B cell (primary cell): ENCODE results near the gene ERCC3. TPM values are rescaled to one million over a fixed set of nuclear protein-coding genes. Genes with fewer than 3 reads are reported as not detected.
"Not testable (repeated sequence)": the region's sequence is repeated elsewhere in the genome, so short reads cannot be mapped to it uniquely, and the experiment has no call there.

Experiments
- ATAC-seq: fragments of 200-7000 bp; cut with Tn5 transposase; one replicate; pipeline ENCODE4 v1.10.0; 2021; ENCODE audit warnings: low read depth, mild to moderate bottlenecking, moderate number of reproducible peaks, moderate library complexity
- CTCF ChIA-PET: fragments of 350-600 bp; sonication (Branson Sonifier 250); formaldehyde crosslinking; loops from one replicate; lab custom pipeline; 2021; ENCODE audit warnings: antibody characterized with exemption, inconsistent platforms; lab: Charles Lee
- POLR2A ChIA-PET: fragments of 350-600 bp; sonication (Branson Sonifier 250); formaldehyde crosslinking; loops from one replicate; lab custom pipeline; 2021; ENCODE audit warnings: antibody characterized with exemption; lab: Charles Lee
- DNase-seq: peaks from one replicate; pipeline ENCODE4 v3.0.0; 2013
- H2AFZ ChIP-seq: 2 replicates; pipeline ENCODE4 v1.6.1; 2012; ENCODE audit warnings: mild to moderate bottlenecking, low read depth, low read length; ENCODE audit not compliant: insufficient read depth, poor library complexity, severe bottlenecking
- H3K27ac ChIP-seq, 2 donors: 1 replicate in 1 of 2; 2 replicates in 1 of 2; pipeline ENCODE4 v1.5.1; 2012 to 2013; ENCODE audit warnings: low read length in 2 of 2, mild to moderate bottlenecking in 2 of 2, moderate library complexity in 1 of 2
- H3K27me3 ChIP-seq, 4 experiments: fragments of 200-600 bp in 1 of 4; sonication (generic) in 1 of 4; replicated peaks in 1 of 4; 1 replicate in 2 of 4; 2 replicates in 2 of 4; pipeline versions ENCODE4 v1.6.1 to v1.7.0; 2013 to 2016; ENCODE audit warnings: low read length in 3 of 4, mild to moderate bottlenecking in 2 of 4, mixed read lengths in 1 of 4, moderate library complexity in 1 of 4; ENCODE audit not compliant: insufficient read depth in 4 of 4, control insufficient read depth in 3 of 4; ENCODE audit errors: control extremely low read depth in 1 of 4
- H3K36me3 ChIP-seq, 2 experiments: replicated peaks in 1 of 2; 1 replicate in 1 of 2; 2 replicates in 1 of 2; pipeline versions ENCODE4 v1.6.1 to v1.7.1; 2013; ENCODE audit warnings: low read length in 1 of 2; ENCODE audit not compliant: insufficient read depth in 2 of 2, control insufficient read depth in 1 of 2; ENCODE audit errors: control extremely low read depth in 1 of 2, extremely low read depth in 1 of 2
- H3K4me1 ChIP-seq, 2 donors: fragments of 200-600 bp in 1 of 2; sonication (generic) in 1 of 2; 1 replicate in 1 of 2; 2 replicates in 1 of 2; pipeline versions ENCODE4 v1.5.1 to v1.6.1; 2013 to 2017; ENCODE audit warnings: low read length in 2 of 2; ENCODE audit not compliant: control insufficient read depth in 2 of 2, insufficient read depth in 2 of 2
- H3K4me2 ChIP-seq: replicated peaks from 2 replicates; pipeline ENCODE3; 2012; ENCODE audit warnings: mild to moderate bottlenecking, low read depth, low read length; ENCODE audit not compliant: poor library complexity, severe bottlenecking
- H3K4me3 ChIP-seq, 5 experiments: fragments of 200-600 bp in 1 of 5; sonication (generic) in 1 of 5; 1 replicate in 3 of 5; 2 replicates in 2 of 5; pipeline versions ENCODE4 v1.5.1 to v1.7.0; 2011 to 2016; ENCODE audit warnings: low read length in 4 of 5, mild to moderate bottlenecking in 4 of 5, low read depth in 2 of 5, control low read depth in 1 of 5, moderate library complexity in 1 of 5; ENCODE audit not compliant: insufficient read depth in 1 of 5; ENCODE audit errors: control extremely low read depth in 1 of 5, extremely low read depth in 1 of 5
- H3K79me2 ChIP-seq: fragments of 200-600 bp; sonication (generic); one replicate; pipeline ENCODE4 v1.6.0; 2016; ENCODE audit warnings: low read length; ENCODE audit not compliant: control insufficient read depth, insufficient read depth
- H3K9ac ChIP-seq: fragments of 200-600 bp; sonication (generic); 2 replicates; pipeline ENCODE4 v1.6.1; 2017; ENCODE audit warnings: mild to moderate bottlenecking, low read length, moderate library complexity
- H3K9me3 ChIP-seq, 3 donors: one replicate each; pipeline versions ENCODE4 v1.6.1 to v1.7.1; 2013; ENCODE audit warnings: low read length in 2 of 3; ENCODE audit not compliant: control insufficient read depth in 2 of 3, insufficient read depth in 1 of 3; ENCODE audit errors: control extremely low read depth in 1 of 3
- H4K20me1 ChIP-seq: 2 replicates; pipeline ENCODE4 v1.6.0; 2012; ENCODE audit warnings: mild to moderate bottlenecking, low read length; ENCODE audit not compliant: insufficient read depth, control insufficient read depth, poor library complexity, severe bottlenecking
- H3K27ac Mint-ChIP-seq: one replicate; pipeline ENCODE4 v1.8.0; 2021; ENCODE audit warnings: mixed read lengths
- H3K27me3 Mint-ChIP-seq: one replicate; pipeline ENCODE4 v1.8.0; 2021; ENCODE audit warnings: mixed read lengths
- H3K4me1 Mint-ChIP-seq: one replicate; pipeline ENCODE4 v1.8.0; 2021; ENCODE audit warnings: mixed read lengths
- H3K4me3 Mint-ChIP-seq: one replicate; pipeline ENCODE4 v1.8.0; 2021; ENCODE audit warnings: mixed read lengths
- H3K9me3 Mint-ChIP-seq: one replicate; pipeline ENCODE4 v1.8.0; 2022; ENCODE audit warnings: mixed read lengths; ENCODE audit not compliant: insufficient read depth
- CTCF ChIP-seq: fragments of 200-600 bp; IDR thresholded peaks from one replicate; pipeline ENCODE4 v1.8.0; 2022; ENCODE audit warnings: antibody characterized with exemption, mild to moderate bottlenecking
- EZH2 ChIP-seq: IDR thresholded peaks from 2 replicates; pipeline ENCODE4 v1.6.1; 2012; ENCODE audit warnings: borderline replicate concordance, low read depth, mild to moderate bottlenecking, moderate library complexity, low read length; ENCODE audit not compliant: insufficient read depth, poor library complexity, severe bottlenecking
- WGBS: methylation state at CpG from one replicate; pipeline ENCODE4 v1.1.5; 2013; ENCODE audit warnings: missing lambda C conversion rate; ENCODE audit not compliant: insufficient coverage; 5-methylcytosine and 5-hydroxymethylcytosine counted together
- intact Hi-C: fragments of 100-400 bp; cut with micrococcal nuclease; formaldehyde crosslinking; loops from one replicate; pipeline ENCODE4 v1.10.0; 2022
- polyA plus RNA-seq: library from polyadenylated mRNA; depleted of rRNA; stranded (reverse); fragments of >200 nt; gene quantifications from 2 replicates; pipeline ENCODE4 v1.2.3, GENCODE V29; 2012
- total RNA-seq, 2 donors: library from RNA; stranded (reverse); fragments of 120-200 nt in 1 of 2; gene quantifications; 1 replicate in 1 of 2; 2 replicates in 1 of 2; pipeline versions ENCODE4 v1.2.3 to v1.2.4, GENCODE V29; 2013 to 2022

Gene ERCC3
- total and polyA plus RNA-seq, 2 donors (not counting 1 experiment from before 2014, with no cell fraction given), result 74.4 to 79.3 TPM

DNA sequence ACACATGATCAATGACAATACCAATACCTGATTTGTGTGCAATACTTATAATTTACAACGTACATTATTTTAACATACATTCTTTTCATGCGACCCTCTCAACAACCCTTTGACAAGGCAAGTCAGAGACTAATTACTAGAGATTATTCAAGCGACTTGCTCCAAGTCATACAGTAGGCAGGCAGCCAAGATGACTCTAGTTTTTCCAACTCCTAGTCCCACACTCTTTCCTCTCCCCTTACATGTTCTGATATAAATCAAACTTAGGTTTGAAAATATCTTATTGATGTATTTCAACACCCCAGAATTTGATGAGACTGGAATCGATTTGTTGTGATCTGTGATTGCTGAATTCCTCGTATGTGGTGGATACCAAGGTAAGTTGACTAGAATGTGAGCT lies 65.8 kb downstream of the ERCC3 start:
- H3K4me2 ChIP-seq, result no peak overlapping the region
- H3K4me3 Mint-ChIP-seq, result no peak overlapping the region
- H3K9ac ChIP-seq, result no peak overlapping the region
- no peak overlapping the region for H3K27ac Mint-ChIP-seq
- POLR2A ChIA-PET, result no interaction called here
- H3K27me3 Mint-ChIP-seq, result peaks cover 41% of the 10 kb centered on the region
- no peak for TF ChIP-seq EZH2
- TF ChIP-seq CTCF, result no peak
- H3K9me3 ChIP-seq, result peaks cover 0 to 16% (median 7%) of the 10 kb centered on the region in 3 donors
- H2AFZ ChIP-seq, result no peak overlapping the region
- CTCF ChIA-PET, result no interaction called here
- no peaks in the 10 kb centered on the region for H3K4me1 Mint-ChIP-seq
- no peak overlapping the region for H3K4me3 ChIP-seq
- peaks cover 4% of the 10 kb centered on the region for H3K9me3 Mint-ChIP-seq
- H3K79me2 ChIP-seq, result no peaks in the 10 kb centered on the region
- WGBS, result 97% methylated on average over 3 of the region's 5 CpGs
- no peaks in the 10 kb centered on the region for H3K36me3 ChIP-seq
- H3K27ac ChIP-seq, result no peak overlapping the region
- no peak for DNase-seq
- H4K20me1 ChIP-seq, result no peaks in the 10 kb centered on the region
- H3K4me1 ChIP-seq, result no peaks in the 10 kb centered on the region
- intact Hi-C loops, result no loop called here
- H3K27me3 ChIP-seq, result peaks cover 0 to 31% (median 13%) of the 10 kb centered on the region in 4 experiments
- ATAC-seq, result no peak

- H2AFZ ChIP-seq, H3K9ac ChIP-seq, H4K20me1 ChIP-seq, intact Hi-C loops, H3K27ac ChIP-seq, H3K4me3 ChIP-seq, ATAC-seq, CTCF ChIA-PET, POLR2A ChIA-PET, H3K27ac Mint-ChIP-seq, DNase-seq, H3K4me1 ChIP-seq, H3K4me1 Mint-ChIP-seq, H3K4me2 ChIP-seq, H3K4me3 Mint-ChIP-seq, H3K36me3 ChIP-seq, H3K79me2 ChIP-seq, H3K9me3 Mint-ChIP-seq: not testable (repeated sequence)
- no CpG with 5 or more reads among the region's 5 CpGs for WGBS
- peaks cover 45% of the 10 kb centered on the region for H3K27me3 Mint-ChIP-seq
- Histone ChIP-seq H3K27me3 (peaks cover 0 to 31% (median 13%) of the 10 kb centered on the region in 4 experiments), H3K9me3 (peaks cover 0 to 16% (median 7%) of the 10 kb centered on the region in 3 donors)
These were observed 66.7 kb downstream of the ERCC3 start for GRCh38 chr2:127227264-127227660.
